DND-41 (cell line): ENCODE data around the gene SIPA1L2.

ENCODE experiments used
- CTCF ChIP-seq: IDR thresholded peaks from 2 replicates; pipeline ENCODE4 v1.5.1; 2012; ENCODE audit warnings: borderline replicate concordance, low read length, moderate library complexity, mild to moderate bottlenecking; ENCODE audit not compliant: poor library complexity, severe bottlenecking; ENCODE audit errors: extremely low read depth
- EZH2 ChIP-seq: IDR thresholded peaks from 3 replicates; pipeline ENCODE4 v1.6.1; 2012; ENCODE audit warnings: borderline replicate concordance, low read depth, mild to moderate bottlenecking, moderate library complexity, low read length, inconsistent platforms; ENCODE audit not compliant: severe bottlenecking

GRCh38 chr1:232614811-232615210 is 15.1 kb downstream of the SIPA1L2 start:
- no peak for TF ChIP-seq EZH2
- no peak for TF ChIP-seq CTCF
